A549 (cell line): ENCODE data around the gene DLG4. TPM values are rescaled to one million over a fixed set of nuclear protein-coding genes. Genes with fewer than 3 reads are reported as not detected.

Source experiments
- ATAC-seq, 2 experiments: fragments of 200-7000 bp in 1 of 2; fragments of >200 bp in 1 of 2; cut with Nextera tagmentation in 1 of 2; cut with Tn5 transposase in 1 of 2; 3 replicates each; pipeline versions ENCODE4 v1.8.0 to v1.9.1; 2018 to 2020; ENCODE audit warnings: mild to moderate bottlenecking in 1 of 2, moderate library complexity in 1 of 2
- CTCF ChIA-PET: fragments of 300-600 bp; sonication (Branson Sonifier 250); formaldehyde crosslinking; extraction: SDS; loops from one replicate; lab custom pipeline; 2021; ENCODE audit warnings: antibody characterized with exemption, inconsistent platforms; lab: Yijun Ruan, JAX
- POLR2A ChIA-PET: fragments of 350-600 bp; formaldehyde crosslinking; extraction: SDS; loops from one replicate; lab custom pipeline; 2021; ENCODE audit warnings: antibody characterized with exemption, inconsistent platforms; lab: Yijun Ruan, JAX
- DNase-seq, 2 experiments: peaks; one replicate each; pipeline versions ENCODE4 v3.0.0 to v3.0.0-alpha.2; 2011 to 2016; ENCODE audit warnings: low read depth in 1 of 2, low spot score in 1 of 2
- FAIRE-seq: peaks from 2 replicates; lab custom pipeline; 2011; peaks lifted over from hg19 to GRCh38; lab: Jason Lieb, UNC
- H3K27ac ChIP-seq, 2 experiments: fragments of >200 bp; sonication (Bioruptor Twin); formaldehyde crosslinking; 3 replicates each; pipeline ENCODE4 v1.5.1; 2016 to 2017
- H3K4me1 ChIP-seq: fragments of >200 bp; sonication (Bioruptor Twin); formaldehyde crosslinking; 3 replicates; pipeline ENCODE4 v1.6.1; 2016
- H3K4me2 ChIP-seq: fragments of >200 bp; sonication (Bioruptor Twin); formaldehyde crosslinking; 3 replicates; pipeline ENCODE4 v1.6.1; 2016
- H3K4me3 ChIP-seq: fragments of >200 bp; sonication (Bioruptor Twin); formaldehyde crosslinking; 3 replicates; pipeline ENCODE4 v1.5.1; 2016
- H3K9me3 ChIP-seq: fragments of >200 bp; sonication (Bioruptor Twin); formaldehyde crosslinking; 3 replicates; pipeline ENCODE4 v1.6.1; 2016
- GATA3 ChIP-seq: IDR thresholded peaks from 2 replicates; pipeline ENCODE4 v1.6.1; 2012; ENCODE audit warnings: borderline replicate concordance
- HEYL ChIP-seq: fragments of 250-450 bp; sonication (Bioruptor Pico); IDR thresholded peaks from 2 replicates; pipeline ENCODE4 v1.8.0; 2021; ENCODE audit warnings: mild to moderate bottlenecking, moderate library complexity
- JUN ChIP-seq, 2 experiments: fragments of >200 bp; sonication (Bioruptor Twin); formaldehyde crosslinking; IDR thresholded peaks; 2 replicates in 1 of 2; 3 replicates in 1 of 2; pipeline ENCODE4 v1.6.1; 2016 to 2017
- KDM1A ChIP-seq: fragments of 200-600 bp; sonication (generic); IDR thresholded peaks from 2 replicates; pipeline ENCODE4 v1.6.1; 2016; ENCODE audit warnings: low read depth, mild to moderate bottlenecking
- POLR2A ChIP-seq: IDR thresholded peaks from 2 replicates; pipeline ENCODE4 v1.6.1; 2012; ENCODE audit warnings: mild to moderate bottlenecking, low read length
- POLR2AphosphoS2 ChIP-seq: conservative IDR thresholded peaks from 2 replicates; pipeline ENCODE4 v1.6.1; 2012; ENCODE audit warnings: low read length, improper control_type of control experiment, inconsistent platforms
- SREBF2 ChIP-seq: fragments of 450-650 bp; IDR thresholded peaks from 2 replicates; pipeline ENCODE4 v1.6.1; 2014; ENCODE audit warnings: mild to moderate bottlenecking, moderate library complexity
- WGBS: methylation state at CpG from one replicate; pipeline ENCODE4 v1.1.6; 2017; ENCODE audit errors: missing lambda C conversion rate; 5-methylcytosine and 5-hydroxymethylcytosine counted together
- polyA plus RNA-seq, 4 experiments: library from polyadenylated mRNA; depleted of rRNA in 3 of 4; stranded (reverse); fragments of >200 nt; fragmentation: RNase III in 1 of 4; extraction: RNeasy Plus Mini Kit Qiagen cat#74134 plus additional on column Dnase treatment in 1 of 4; gene quantifications; 2 replicates in 3 of 4; 3 replicates in 1 of 4; pipeline ENCODE4 v1.2.3, GENCODE V29; 2011 to 2017
- TF ChIP-seq, protein P1 (sequence below): fragments of >200 bp; sonication (Bioruptor Twin); formaldehyde crosslinking; IDR thresholded peaks from 3 replicates; pipeline ENCODE4 v1.6.1; 2016
- TF ChIP-seq, protein P2 (sequence below): fragments of 150-350 bp; IDR thresholded peaks from 2 replicates; pipeline ENCODE4 v1.6.1; 2014; ENCODE audit warnings: low read depth, mild to moderate bottlenecking, low read length
- TF ChIP-seq, protein P3 (sequence below): IDR thresholded peaks from 2 replicates; pipeline ENCODE4 v1.6.1; 2012
- TF ChIP-seq, protein P4 (sequence below): fragments of >200 bp; sonication (Bioruptor Twin); formaldehyde crosslinking; IDR thresholded peaks from 2 replicates; pipeline ENCODE4 v1.6.1; 2016

DLG4 gene
- polyA plus RNA-seq, 2 of the 4 experiments (the other 2 are of a cell fraction): 8.3 to 21.3 TPM

- TF ChIP-seq, protein P1, sequence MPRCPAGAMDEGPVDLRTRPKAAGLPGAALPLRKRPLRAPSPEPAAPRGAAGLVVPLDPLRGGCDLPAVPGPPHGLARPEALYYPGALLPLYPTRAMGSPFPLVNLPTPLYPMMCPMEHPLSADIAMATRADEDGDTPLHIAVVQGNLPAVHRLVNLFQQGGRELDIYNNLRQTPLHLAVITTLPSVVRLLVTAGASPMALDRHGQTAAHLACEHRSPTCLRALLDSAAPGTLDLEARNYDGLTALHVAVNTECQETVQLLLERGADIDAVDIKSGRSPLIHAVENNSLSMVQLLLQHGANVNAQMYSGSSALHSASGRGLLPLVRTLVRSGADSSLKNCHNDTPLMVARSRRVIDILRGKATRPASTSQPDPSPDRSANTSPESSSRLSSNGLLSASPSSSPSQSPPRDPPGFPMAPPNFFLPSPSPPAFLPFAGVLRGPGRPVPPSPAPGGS: no peak
Measured at GRCh38 chr17:7224110-7224509, 4.5 kb upstream of the DLG4 start (continued).

GRCh38 chr17:7223375-7223774 lies 3.7 kb upstream of the DLG4 start:
- H3K9me3 ChIP-seq: no peaks in the 10 kb centered on the region
- TF ChIP-seq, protein P2, sequence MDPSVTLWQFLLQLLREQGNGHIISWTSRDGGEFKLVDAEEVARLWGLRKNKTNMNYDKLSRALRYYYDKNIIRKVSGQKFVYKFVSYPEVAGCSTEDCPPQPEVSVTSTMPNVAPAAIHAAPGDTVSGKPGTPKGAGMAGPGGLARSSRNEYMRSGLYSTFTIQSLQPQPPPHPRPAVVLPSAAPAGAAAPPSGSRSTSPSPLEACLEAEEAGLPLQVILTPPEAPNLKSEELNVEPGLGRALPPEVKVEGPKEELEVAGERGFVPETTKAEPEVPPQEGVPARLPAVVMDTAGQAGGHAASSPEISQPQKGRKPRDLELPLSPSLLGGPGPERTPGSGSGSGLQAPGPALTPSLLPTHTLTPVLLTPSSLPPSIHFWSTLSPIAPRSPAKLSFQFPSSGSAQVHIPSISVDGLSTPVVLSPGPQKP: no peak
- TF ChIP-seq GATA3: no peak
- TF ChIP-seq, all 56 proteins: peak for 0
- ATAC-seq (no peak), FAIRE-seq (no peak), DNase-seq (no peak)
- no peak overlapping the region for H3K27ac ChIP-seq
- ChIA-PET CTCF (interaction anchor here (0.6 to 10.0 kb wide), 7 partner anchors 9 to 178 kb away, joined by 3 to 169 read pairs (median 8); partner anchors contain the start of genes DVL2, GABARAP and PHF23), POLR2A (interaction anchor here (0.8 to 1.8 kb wide), 4 partner anchors 8 to 73 kb away, joined by 3 read pairs; partner anchors contain the start of genes DVL2 and PHF23)
- 93% methylated on average over 4 of the region's 4 CpGs for WGBS
- H3K4me2 ChIP-seq: no peak overlapping the region
- peaks cover 26% of the 10 kb centered on the region for H3K4me1 ChIP-seq
- H3K4me3 ChIP-seq: no peak overlapping the region

GRCh38 chr17:7222972-7223292 lies 3.3 kb upstream of the DLG4 start:
- 87% methylated on average over 7 of the region's 7 CpGs for WGBS
- CTCF ChIA-PET: interaction anchor here (0.6 to 10.0 kb wide), 5 partner anchors 8 to 177 kb away, joined by 3 to 169 read pairs (median 15); partner anchors contain the start of genes DVL2, GABARAP and PHF23
- DNase-seq: no peak
- no peak for ATAC-seq
- no peak for TF ChIP-seq HEYL
- TF ChIP-seq POLR2A: peak; percentile 11; the same call in 1 of the 2 replicates
- TF ChIP-seq, protein P3, sequence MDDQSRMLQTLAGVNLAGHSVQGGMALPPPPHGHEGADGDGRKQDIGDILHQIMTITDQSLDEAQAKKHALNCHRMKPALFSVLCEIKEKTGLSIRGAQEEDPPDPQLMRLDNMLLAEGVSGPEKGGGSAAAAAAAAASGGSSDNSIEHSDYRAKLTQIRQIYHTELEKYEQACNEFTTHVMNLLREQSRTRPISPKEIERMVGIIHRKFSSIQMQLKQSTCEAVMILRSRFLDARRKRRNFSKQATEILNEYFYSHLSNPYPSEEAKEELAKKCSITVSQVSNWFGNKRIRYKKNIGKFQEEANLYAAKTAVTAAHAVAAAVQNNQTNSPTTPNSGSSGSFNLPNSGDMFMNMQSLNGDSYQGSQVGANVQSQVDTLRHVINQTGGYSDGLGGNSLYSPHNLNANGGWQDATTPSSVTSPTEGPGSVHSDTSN: peak; percentile 47; the same call in 1 of the 2 replicates
- TF ChIP-seq, protein P1: peak; percentile 34; the same call in 1 of the 3 replicates
- 0 out of 5 replicates have a peak, but pooled peaks of 1 of the 2 experiments have one; percentile 1 for TF ChIP-seq JUN (IDR thresholded peaks at IDR 0.05)
- TF ChIP-seq SREBF2: no peak
- no peak for TF ChIP-seq GATA3
- peaks cover 26% of the 10 kb centered on the region for H3K4me1 ChIP-seq
- no peak for FAIRE-seq
- no peak overlapping the region for H3K27ac ChIP-seq
- no peak overlapping the region for H3K4me3 ChIP-seq
- POLR2A ChIA-PET: interaction anchor here (0.8 to 1.8 kb wide), 3 partner anchors 8 to 17 kb away, joined by 3 read pairs; partner anchors contain the start of genes DVL2 and PHF23
- no peaks in the 10 kb centered on the region for H3K9me3 ChIP-seq
- no peak overlapping the region for H3K4me2 ChIP-seq

DNA sequence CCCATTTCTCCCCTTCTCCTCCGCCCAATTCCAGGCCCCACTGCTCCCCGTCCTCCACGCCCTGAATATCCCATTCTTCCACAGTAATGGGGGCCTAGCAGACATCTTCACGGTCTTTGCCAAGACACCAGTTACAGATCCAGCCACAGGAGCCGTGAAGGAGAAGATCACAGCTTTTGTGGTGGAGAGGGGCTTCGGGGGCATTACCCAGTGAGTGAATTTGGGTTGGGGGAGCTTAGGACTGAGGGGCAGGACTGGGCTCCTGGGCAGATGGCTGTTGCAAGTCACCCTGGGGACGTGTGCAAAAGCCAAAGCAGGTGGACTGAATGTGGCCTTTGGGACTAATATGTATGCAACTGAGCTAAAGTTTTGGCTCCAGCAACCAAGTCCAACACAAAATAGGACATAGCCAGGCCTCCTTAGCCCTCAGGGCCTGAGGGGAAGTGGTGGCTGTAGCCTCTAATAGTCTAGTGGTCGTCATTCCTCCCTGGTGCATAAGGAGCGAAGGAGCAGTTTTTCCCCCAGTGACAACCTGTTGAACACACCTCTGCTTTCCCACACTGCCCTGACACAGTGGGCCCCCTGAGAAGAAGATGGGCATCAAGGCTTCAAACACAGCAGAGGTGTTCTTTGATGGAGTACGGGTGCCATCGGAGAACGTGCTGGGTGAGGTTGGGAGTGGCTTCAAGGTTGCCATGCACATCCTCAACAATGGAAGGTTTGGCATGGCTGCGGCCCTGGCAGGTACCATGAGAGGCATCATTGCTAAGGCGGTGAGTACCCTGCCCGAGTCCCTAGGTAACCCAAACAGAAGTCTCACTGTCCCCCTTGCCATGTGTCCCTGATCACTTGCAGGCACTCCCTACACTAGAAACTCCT lies 2.7 kb upstream of the DLG4 start:
- ATAC-seq: no peak
- peaks cover 30% of the 10 kb centered on the region for H3K4me1 ChIP-seq
- POLR2A ChIA-PET: interaction anchor here (0.8 to 0.9 kb wide), 2 partner anchors 12 to 16 kb away, joined by 3 read pairs; partner anchors contain the start of gene DVL2
- CTCF ChIA-PET: interaction anchor here (1.0 to 10.0 kb wide), 8 partner anchors 15 to 177 kb away, joined by 3 to 169 read pairs (median 6); partner anchors contain the start of genes DVL2, GABARAP and PHF23
- TF ChIP-seq, protein P4, sequence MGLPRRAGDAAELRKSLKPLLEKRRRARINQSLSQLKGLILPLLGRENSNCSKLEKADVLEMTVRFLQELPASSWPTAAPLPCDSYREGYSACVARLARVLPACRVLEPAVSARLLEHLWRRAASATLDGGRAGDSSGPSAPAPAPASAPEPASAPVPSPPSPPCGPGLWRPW: no peak
- 0 out of 2 replicates have a peak, but pooled peaks have one; percentile 4 for TF ChIP-seq POLR2A
- TF ChIP-seq POLR2AphosphoS2: peak; percentile 67; the same call in 1 of the 2 replicates
- TF ChIP-seq KDM1A: no peak
- peak; percentile 19 to 37; a peak in 2 of 5 replicates for TF ChIP-seq JUN (IDR thresholded peaks at IDR 0.05)
- TF ChIP-seq, all 56 proteins: peak for 3
- no peaks in the 10 kb centered on the region for H3K9me3 ChIP-seq
- no peak overlapping the region for H3K4me2 ChIP-seq
- 88% methylated on average over 15 of the region's 15 CpGs for WGBS
- no peak overlapping the region for H3K4me3 ChIP-seq
- no peak overlapping the region for H3K27ac ChIP-seq
- DNase-seq: no peak
- FAIRE-seq: no peak
